ENCODE results near the gene TMEM109.

DNA sequence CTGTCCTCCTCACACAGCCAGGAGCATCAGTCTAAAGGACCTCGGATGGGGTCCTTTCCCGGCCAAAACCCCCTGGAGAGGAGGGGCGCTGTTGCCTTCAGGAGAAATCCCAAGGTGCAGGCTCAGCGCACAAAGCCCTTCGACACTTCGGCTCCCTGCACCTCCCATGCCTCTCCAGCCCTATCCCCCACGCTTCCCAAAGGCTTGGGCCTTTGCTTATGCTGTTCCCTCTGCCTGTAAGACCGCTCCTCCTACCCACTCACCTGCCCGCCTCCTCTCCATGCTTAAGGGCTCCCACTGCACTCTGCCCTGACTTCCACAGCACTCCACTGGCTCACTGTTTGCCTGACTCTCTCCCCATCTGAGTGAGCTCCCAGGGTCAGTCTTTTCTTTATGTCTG, 24.5 kb downstream of the TMEM109 start:
- TF ChIP-seq MAX (IDR thresholded peaks at IDR 0.05) (no peak), NFE2L2 (conservative IDR thresholded peaks at IDR 0.05; ENCODE audit: low read length) (no peak), CTCF (IDR thresholded peaks at IDR 0.05) (no peak), RAD21 (conservative IDR thresholded peaks at IDR 0.05 in 1 of 2, IDR thresholded peaks at IDR 0.05 in 1 of 2) (no peak), HMGXB4 (CRISPR knock-in tag; IDR thresholded peaks at IDR 0.05; ENCODE audit: borderline replicate concordance) (no peak), EP300 (IDR thresholded peaks at IDR 0.05) (no peak), POLR2A (IDR thresholded peaks at IDR 0.05; ENCODE audit: low read length) (no peak), CEBPB (IDR thresholded peaks at IDR 0.05) (no peak), KDM5A (IDR thresholded peaks at IDR 0.05) (no peak), RFX5 (IDR thresholded peaks at IDR 0.05) (no peak), RCOR1 (IDR thresholded peaks at IDR 0.05; ENCODE audit: low read depth, low read length) (no peak)
- TF ChIP-seq, protein P1, sequence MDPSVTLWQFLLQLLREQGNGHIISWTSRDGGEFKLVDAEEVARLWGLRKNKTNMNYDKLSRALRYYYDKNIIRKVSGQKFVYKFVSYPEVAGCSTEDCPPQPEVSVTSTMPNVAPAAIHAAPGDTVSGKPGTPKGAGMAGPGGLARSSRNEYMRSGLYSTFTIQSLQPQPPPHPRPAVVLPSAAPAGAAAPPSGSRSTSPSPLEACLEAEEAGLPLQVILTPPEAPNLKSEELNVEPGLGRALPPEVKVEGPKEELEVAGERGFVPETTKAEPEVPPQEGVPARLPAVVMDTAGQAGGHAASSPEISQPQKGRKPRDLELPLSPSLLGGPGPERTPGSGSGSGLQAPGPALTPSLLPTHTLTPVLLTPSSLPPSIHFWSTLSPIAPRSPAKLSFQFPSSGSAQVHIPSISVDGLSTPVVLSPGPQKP (IDR thresholded peaks at IDR 0.05; ENCODE audit: low read depth, low read length) = no peak
- TF ChIP-seq, protein P2, sequence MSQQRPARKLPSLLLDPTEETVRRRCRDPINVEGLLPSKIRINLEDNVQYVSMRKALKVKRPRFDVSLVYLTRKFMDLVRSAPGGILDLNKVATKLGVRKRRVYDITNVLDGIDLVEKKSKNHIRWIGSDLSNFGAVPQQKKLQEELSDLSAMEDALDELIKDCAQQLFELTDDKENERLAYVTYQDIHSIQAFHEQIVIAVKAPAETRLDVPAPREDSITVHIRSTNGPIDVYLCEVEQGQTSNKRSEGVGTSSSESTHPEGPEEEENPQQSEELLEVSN (IDR thresholded peaks at IDR 0.05; ENCODE audit: borderline replicate concordance, low read depth) = no peak
